Measurements from ENCODE around the gene XCL1.
"Not testable (repeated sequence)": the region's sequence is repeated elsewhere in the genome, so short reads cannot be mapped to it uniquely, and the experiment has no call there.

DNA sequence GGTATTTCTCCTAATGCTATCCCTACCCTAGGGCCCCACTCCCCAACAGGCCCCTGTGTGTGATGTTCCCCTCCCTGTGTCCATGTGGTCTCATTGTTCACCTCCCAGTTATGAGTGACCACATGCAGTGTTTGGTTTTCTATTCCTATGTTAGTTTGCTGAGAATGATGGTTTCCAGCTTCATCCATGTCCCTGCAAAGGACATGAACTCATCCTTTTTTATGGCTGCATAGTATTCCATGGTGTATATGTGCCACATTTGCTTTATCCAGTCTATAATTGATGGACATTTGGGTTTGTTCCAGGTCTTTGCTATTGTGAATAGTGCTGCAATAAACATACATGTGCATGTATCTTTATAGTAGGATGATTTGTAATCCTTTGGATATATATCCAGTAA lies 19.0 kb downstream of the XCL1 start:
- TF ChIP-seq, protein P1, sequence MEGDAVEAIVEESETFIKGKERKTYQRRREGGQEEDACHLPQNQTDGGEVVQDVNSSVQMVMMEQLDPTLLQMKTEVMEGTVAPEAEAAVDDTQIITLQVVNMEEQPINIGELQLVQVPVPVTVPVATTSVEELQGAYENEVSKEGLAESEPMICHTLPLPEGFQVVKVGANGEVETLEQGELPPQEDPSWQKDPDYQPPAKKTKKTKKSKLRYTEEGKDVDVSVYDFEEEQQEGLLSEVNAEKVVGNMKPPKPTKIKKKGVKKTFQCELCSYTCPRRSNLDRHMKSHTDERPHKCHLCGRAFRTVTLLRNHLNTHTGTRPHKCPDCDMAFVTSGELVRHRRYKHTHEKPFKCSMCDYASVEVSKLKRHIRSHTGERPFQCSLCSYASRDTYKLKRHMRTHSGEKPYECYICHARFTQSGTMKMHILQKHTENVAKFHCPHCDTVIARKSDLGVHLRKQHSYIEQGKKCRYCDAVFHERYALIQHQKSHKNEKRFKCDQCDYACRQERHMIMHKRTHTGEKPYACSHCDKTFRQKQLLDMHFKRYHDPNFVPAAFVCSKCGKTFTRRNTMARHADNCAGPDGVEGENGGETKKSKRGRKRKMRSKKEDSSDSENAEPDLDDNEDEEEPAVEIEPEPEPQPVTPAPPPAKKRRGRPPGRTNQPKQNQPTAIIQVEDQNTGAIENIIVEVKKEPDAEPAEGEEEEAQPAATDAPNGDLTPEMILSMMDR (IDR thresholded peaks at IDR 0.05; ENCODE audit: poor library complexity, severe bottlenecking) = not testable (repeated sequence)
- TF ChIP-seq RAD21 (conservative IDR thresholded peaks at IDR 0.05); EP300 (conservative IDR thresholded peaks at IDR 0.05; ENCODE audit: poor library complexity, severe bottlenecking); SMC3 (conservative IDR thresholded peaks at IDR 0.05; ENCODE audit: poor library complexity); TAF1 (IDR thresholded peaks at IDR 0.05; ENCODE audit: low read depth); POLR2AphosphoS5 (IDR thresholded peaks at IDR 0.05): not testable (repeated sequence)

Data from neural cell (in vitro differentiated cells).